Kidney epithelial cell (primary cell): Measurements from ENCODE around the gene RGCC. TPM values are rescaled to one million over a fixed set of nuclear protein-coding genes. Genes with fewer than 3 reads are reported as not detected.
A peak's percentile ranks its signal among the peaks of the same experiment; 100 is the strongest.
"Not testable (repeated sequence)": the region's sequence is repeated elsewhere in the genome, so short reads cannot be mapped to it uniquely, and the experiment has no call there.

Source experiments
- DNase-seq: peaks from one replicate; pipeline ENCODE4 v3.0.0-alpha.2; 2010; ENCODE audit warnings: low read depth
- H3K27me3 ChIP-seq: 2 replicates; pipeline ENCODE4 v1.6.0; 2011; ENCODE audit warnings: low read length; ENCODE audit not compliant: control insufficient read depth, insufficient read depth
- H3K36me3 ChIP-seq: 2 replicates; pipeline ENCODE4 v1.5.1; 2011; ENCODE audit warnings: low read length; ENCODE audit not compliant: control insufficient read depth, insufficient read depth
- H3K4me3 ChIP-seq: 2 replicates; pipeline ENCODE4 v1.5.1; 2011; ENCODE audit warnings: low read depth, mild to moderate bottlenecking, control low read depth, low read length
- total RNA-seq: library from RNA; depleted of rRNA; stranded (reverse); fragments of >200 nt; gene quantifications from 2 replicates; pipeline ENCODE4 v1.2.3, GENCODE V29; 2015
- TF ChIP-seq, protein P1 (sequence below): IDR thresholded peaks from 2 replicates; pipeline ENCODE4 v1.5.1; 2011; ENCODE audit warnings: mild to moderate bottlenecking, moderate library complexity, low read length, control low read depth, inconsistent platforms; ENCODE audit not compliant: insufficient read depth, poor library complexity, severe bottlenecking

Gene RGCC
- total RNA-seq, 1 donor from 2014 or later = 0.29 TPM

DNA sequence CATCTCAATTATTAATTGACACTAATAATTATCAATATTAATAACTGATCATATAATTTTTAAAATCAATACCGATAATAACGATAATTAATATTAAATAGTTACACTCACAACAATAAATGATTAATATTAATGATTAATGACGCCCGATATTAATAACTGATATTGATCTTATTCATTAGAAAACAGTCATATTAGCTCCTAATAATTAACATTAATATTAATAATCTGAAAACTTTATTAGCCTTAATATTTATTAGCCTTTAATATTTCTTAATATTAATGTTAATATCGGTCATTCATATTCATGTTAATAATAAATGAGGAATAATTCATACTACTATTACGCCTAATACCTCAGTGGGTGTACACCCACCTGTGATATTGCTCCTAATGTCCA lies 32.7 kb upstream of the RGCC start:
- H3K36me3 ChIP-seq = not testable (repeated sequence)

DNA sequence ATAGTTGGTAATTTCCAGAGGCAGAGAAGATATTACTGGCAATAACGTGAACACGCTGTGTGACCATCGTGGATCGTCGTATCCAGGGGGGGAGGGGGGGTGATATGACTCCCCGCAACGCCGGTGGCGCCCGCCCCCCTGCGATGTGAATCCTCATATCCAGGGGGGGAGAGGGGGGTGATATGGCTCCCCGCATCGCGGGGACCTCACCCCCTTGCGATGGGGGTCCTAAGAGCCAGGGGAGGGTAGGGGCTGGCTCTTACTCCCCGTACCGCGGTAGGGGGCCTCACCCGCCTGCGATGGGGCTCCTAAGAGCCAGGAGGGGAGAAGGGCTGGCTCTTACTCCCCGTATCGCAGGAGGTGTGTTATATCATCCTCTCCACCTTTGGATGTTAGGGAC lies 31.3 kb upstream of the RGCC start:
- H3K27me3 ChIP-seq = peaks cover 5% of the 10 kb centered on the region
- no peak for DNase-seq
- no peaks in the 10 kb centered on the region for H3K36me3 ChIP-seq
- no peak overlapping the region for H3K4me3 ChIP-seq
- TF ChIP-seq, protein P1, sequence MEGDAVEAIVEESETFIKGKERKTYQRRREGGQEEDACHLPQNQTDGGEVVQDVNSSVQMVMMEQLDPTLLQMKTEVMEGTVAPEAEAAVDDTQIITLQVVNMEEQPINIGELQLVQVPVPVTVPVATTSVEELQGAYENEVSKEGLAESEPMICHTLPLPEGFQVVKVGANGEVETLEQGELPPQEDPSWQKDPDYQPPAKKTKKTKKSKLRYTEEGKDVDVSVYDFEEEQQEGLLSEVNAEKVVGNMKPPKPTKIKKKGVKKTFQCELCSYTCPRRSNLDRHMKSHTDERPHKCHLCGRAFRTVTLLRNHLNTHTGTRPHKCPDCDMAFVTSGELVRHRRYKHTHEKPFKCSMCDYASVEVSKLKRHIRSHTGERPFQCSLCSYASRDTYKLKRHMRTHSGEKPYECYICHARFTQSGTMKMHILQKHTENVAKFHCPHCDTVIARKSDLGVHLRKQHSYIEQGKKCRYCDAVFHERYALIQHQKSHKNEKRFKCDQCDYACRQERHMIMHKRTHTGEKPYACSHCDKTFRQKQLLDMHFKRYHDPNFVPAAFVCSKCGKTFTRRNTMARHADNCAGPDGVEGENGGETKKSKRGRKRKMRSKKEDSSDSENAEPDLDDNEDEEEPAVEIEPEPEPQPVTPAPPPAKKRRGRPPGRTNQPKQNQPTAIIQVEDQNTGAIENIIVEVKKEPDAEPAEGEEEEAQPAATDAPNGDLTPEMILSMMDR = no peak

More for the DNA sequence above, 32.7 kb upstream of the RGCC start:
- not testable (repeated sequence) for H3K27me3 ChIP-seq, DNase-seq, H3K4me3 ChIP-seq

DNA sequence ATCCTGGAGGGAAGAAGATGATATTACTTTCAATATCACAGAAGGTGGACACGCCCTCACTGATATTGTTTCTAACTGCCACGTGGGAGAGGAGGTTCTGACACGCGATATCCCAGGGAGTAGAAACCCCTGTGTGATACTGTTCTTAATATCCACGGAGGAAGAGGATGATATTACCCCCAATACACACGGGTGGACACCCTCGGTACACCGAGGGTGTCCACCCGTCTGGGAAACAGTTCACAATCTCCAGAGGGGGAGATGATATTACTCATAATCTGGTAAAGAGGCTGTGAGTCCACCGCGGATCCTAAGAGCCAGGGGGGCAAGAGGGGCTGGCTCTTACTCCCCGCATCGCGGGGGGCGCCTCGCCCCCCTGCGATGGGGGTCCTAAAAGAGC lies 29.7 kb upstream of the RGCC start:
- Histone ChIP-seq H3K4me3 (no peak overlapping the region), H3K36me3 (no peaks in the 10 kb centered on the region), H3K27me3 (peaks cover 5% of the 10 kb centered on the region)
- DNase-seq = no peak
- TF ChIP-seq, protein P1 = no peak

DNA sequence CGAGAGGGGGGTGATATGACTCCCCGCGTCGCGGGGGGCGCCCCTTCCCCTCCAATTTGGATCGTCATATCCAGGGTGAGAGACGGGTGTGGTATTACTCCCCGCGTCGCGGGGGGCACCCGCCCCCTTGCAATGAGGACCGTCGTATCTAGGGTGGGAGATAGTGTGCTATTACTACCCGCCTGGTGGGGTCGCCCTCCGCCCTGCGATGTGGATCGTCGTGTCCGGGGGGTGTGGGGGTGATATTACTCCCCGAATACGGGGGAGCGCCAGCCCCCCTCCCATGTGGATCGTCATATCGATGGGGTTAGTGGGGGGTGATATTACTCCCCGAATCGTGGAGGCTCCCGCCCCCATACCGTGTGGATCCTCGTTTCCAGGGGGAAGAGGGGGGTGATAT lies 29.2 kb upstream of the RGCC start:
- Histone ChIP-seq H3K36me3 (no peaks in the 10 kb centered on the region), H3K4me3 (peak overlapping the region; percentile 9), H3K27me3 (peaks cover 5% of the 10 kb centered on the region)
- DNase-seq = no peak
- TF ChIP-seq, protein P1 = peak; percentile 38

DNA sequence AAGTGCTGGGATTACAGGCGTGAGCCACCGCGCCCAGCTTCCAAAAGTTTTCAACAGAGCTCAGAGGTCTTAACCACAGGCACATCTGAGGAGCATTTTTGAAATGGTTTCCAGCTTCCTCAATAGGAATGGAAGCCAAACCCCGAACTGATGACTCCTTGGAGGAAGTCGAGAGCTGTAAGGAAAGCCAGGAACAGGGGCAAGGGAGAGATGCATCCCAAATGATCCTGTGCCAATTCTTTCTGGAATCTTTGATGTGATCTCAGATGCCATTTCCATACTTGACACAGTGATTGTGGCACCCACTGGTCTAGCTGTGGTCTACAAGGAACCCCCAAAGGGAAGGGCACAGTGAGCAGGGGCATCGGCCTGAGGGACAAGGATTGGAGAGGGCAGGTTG lies 23.3 kb upstream of the RGCC start:
- not testable (repeated sequence) for DNase-seq, H3K4me3 ChIP-seq, H3K36me3 ChIP-seq, H3K27me3 ChIP-seq

DNA sequence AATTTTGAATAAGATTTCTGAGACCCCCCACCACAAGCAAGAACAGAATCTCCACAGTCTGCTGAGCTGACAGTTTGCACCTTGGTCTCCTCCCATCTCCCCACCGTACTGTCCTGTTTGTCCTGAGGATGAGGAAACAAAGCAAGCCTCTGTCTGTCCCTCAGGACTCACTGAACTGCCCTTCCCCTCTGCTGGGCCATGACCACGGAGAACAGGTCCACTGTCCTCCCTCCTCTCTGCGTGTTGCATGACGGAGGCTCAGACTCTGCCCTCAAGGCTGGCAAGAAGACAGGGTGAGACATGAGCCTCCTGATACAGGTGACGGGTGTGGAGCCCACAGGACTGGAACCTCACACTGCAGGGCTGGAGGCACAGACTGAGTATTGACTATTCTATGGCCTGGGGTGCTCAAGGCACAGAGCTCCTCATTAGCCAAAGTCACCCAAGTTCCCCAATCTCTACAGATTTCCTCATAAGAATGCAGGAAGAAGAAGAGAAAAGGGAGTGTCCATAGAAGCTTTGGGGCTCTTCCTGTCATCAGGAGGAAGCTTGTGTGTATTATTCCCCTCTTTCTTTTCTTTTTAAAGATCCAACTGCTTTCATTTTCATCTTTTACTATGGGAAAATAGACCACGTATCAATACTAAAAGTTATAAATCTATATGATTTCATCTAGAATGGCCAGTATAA lies 22.4 kb upstream of the RGCC start:
- no peak overlapping the region for H3K4me3 ChIP-seq
- TF ChIP-seq, protein P1 = no peak
- H3K27me3 ChIP-seq = no peaks in the 10 kb centered on the region
- no peaks in the 10 kb centered on the region for H3K36me3 ChIP-seq
- DNase-seq = no peak

DNA sequence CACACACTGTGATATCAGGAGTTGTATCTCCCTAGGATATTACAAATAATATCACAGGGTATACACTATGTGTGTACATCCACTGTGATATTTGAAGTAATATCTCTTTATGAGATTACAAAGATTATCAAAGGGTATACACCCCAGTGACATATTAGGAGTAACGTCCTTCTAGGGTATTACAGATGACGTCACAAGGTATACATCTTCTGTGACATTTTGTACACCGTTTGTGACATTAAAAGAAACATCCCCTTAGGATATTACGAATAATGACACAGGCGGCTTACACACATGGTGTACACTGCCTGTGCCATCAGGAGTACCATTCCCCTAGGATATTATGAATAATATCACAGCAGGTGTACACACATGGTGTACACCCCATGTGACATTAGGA lies 13.4 kb upstream of the RGCC start:
- no peak for DNase-seq

More for the DNA sequence above, 13.4 kb upstream of the RGCC start:
- Histone ChIP-seq H3K4me3 (no peak overlapping the region), H3K36me3 (no peaks in the 10 kb centered on the region), H3K27me3 (no peaks in the 10 kb centered on the region)
- TF ChIP-seq, protein P1 = no peak
